ENCODE data around the gene STAB2.

STAB2 gene

GRCh38 chr12:103586791-103587370 is at the start of gene STAB2:
Gene STAB2 (plus strand): TSS chr12:103587273. CDS start chr12:103587477, 204 bp downstream.
- no peak for DNase-seq (ENCODE audit: low spot score)

- no peak for DNase-seq (ENCODE audit: low spot score)
Measured at GRCh38 chr12:103538397-103538796, 48.7 kb upstream of the STAB2 start.

- no peak for DNase-seq (ENCODE audit: low spot score)
Measured at GRCh38 chr12:103540319-103540718, 46.8 kb upstream of the STAB2 start.

GRCh38 chr12:103542078-103542477 is 45.0 kb upstream of the STAB2 start:
- no peak for DNase-seq (ENCODE audit: low spot score)

GRCh38 chr12:103546959-103547358 is 40.1 kb upstream of the STAB2 start:
- no peak for DNase-seq (ENCODE audit: low spot score)

GRCh38 chr12:103547376-103547775 is 39.7 kb upstream of the STAB2 start:
- DNase-seq (ENCODE audit: low spot score), result no peak

- no peak for DNase-seq (ENCODE audit: low spot score)
Measured at GRCh38 chr12:103547929-103548328, 39.1 kb upstream of the STAB2 start.

GRCh38 chr12:103548622-103549601 is 38.2 kb upstream of the STAB2 start:
- DNase-seq (ENCODE audit: low spot score), result peak; percentile 72

- no peak for DNase-seq (ENCODE audit: low spot score)
Measured at GRCh38 chr12:103556890-103557627, 30.0 kb upstream of the STAB2 start.

- DNase-seq (ENCODE audit: low spot score), result no peak
Measured at GRCh38 chr12:103557628-103558010, 29.5 kb upstream of the STAB2 start.

GRCh38 chr12:103558879-103559278 is 28.2 kb upstream of the STAB2 start:
- DNase-seq (ENCODE audit: low spot score), result no peak

GRCh38 chr12:103560604-103561101 is 26.4 kb upstream of the STAB2 start:
- DNase-seq (ENCODE audit: low spot score), result no peak

- DNase-seq (ENCODE audit: low spot score), result no peak
Measured at GRCh38 chr12:103561174-103561573, 25.9 kb upstream of the STAB2 start.

- no peak for DNase-seq (ENCODE audit: low spot score)
Measured at GRCh38 chr12:103566398-103566797, 20.7 kb upstream of the STAB2 start.

- DNase-seq (ENCODE audit: low spot score), result no peak
Measured at GRCh38 chr12:103569278-103569677, 17.8 kb upstream of the STAB2 start.

GRCh38 chr12:103571286-103571685 is 15.8 kb upstream of the STAB2 start:
- no peak for DNase-seq (ENCODE audit: low spot score)

GRCh38 chr12:103572312-103573045 is 14.6 kb upstream of the STAB2 start:
- DNase-seq (ENCODE audit: low spot score), result no peak

- DNase-seq (ENCODE audit: low spot score), result no peak
Measured at GRCh38 chr12:103573185-103573584, 13.9 kb upstream of the STAB2 start.

GRCh38 chr12:103578926-103579325 is 8.1 kb upstream of the STAB2 start:
- no peak for DNase-seq (ENCODE audit: low spot score)

GRCh38 chr12:103580026-103580425 is 7.0 kb upstream of the STAB2 start:
- DNase-seq (ENCODE audit: low spot score), result no peak

- DNase-seq (ENCODE audit: low spot score), result no peak
Measured at GRCh38 chr12:103583008-103583407, 4.1 kb upstream of the STAB2 start.

- peak; percentile 31 for DNase-seq (ENCODE audit: low spot score)
Measured at GRCh38 chr12:103586132-103586531, 941 bp upstream of the STAB2 start.
